Hepatocyte (in vitro differentiated cells): ENCODE results near the gene POLQ. TPM values are rescaled to one million over a fixed set of nuclear protein-coding genes. Genes with fewer than 3 reads are reported as not detected.
A peak's percentile ranks its signal among the peaks of the same experiment; 100 is the strongest.
"Not testable (repeated sequence)": the region's sequence is repeated elsewhere in the genome, so short reads cannot be mapped to it uniquely, and the experiment has no call there.

Source experiments
- DNase-seq: peaks from one replicate; pipeline ENCODE4 v3.0.0-alpha.2; 2016; ENCODE audit warnings: low spot score
- H2AFZ ChIP-seq: fragments of 200-600 bp; sonication (generic); 2 replicates; pipeline ENCODE4 v1.6.0; 2016; ENCODE audit warnings: antibody characterized with exemption, mild to moderate bottlenecking
- H3K27ac ChIP-seq: fragments of 200-600 bp; sonication (generic); 2 replicates; pipeline ENCODE4 v1.5.1; 2016; ENCODE audit warnings: mild to moderate bottlenecking
- H3K27me3 ChIP-seq: fragments of 200-600 bp; sonication (generic); 2 replicates; pipeline ENCODE4 v1.6.1; 2016
- H3K36me3 ChIP-seq: fragments of 200-600 bp; sonication (generic); replicated peaks from 2 replicates; pipeline ENCODE4 v1.5.1; 2016; ENCODE audit warnings: low read depth; ENCODE audit not compliant: insufficient read depth
- H3K4me1 ChIP-seq: fragments of 200-600 bp; sonication (generic); 2 replicates; pipeline ENCODE4 v1.5.1; 2016; ENCODE audit warnings: mild to moderate bottlenecking, moderate library complexity; ENCODE audit not compliant: insufficient read depth
- H3K4me2 ChIP-seq: fragments of 200-600 bp; sonication (generic); 2 replicates; pipeline ENCODE4 v1.6.0; 2016
- H3K4me3 ChIP-seq: fragments of 200-600 bp; sonication (generic); 2 replicates; pipeline ENCODE4 v1.5.1; 2016; ENCODE audit warnings: mild to moderate bottlenecking
- H3K79me2 ChIP-seq: fragments of 200-600 bp; sonication (generic); 2 replicates; pipeline ENCODE4 v1.6.0; 2017; ENCODE audit warnings: mild to moderate bottlenecking
- H3K9me2 ChIP-seq: fragments of 200-600 bp; sonication (generic); replicated peaks from 2 replicates; pipeline ENCODE4 v1.6.0; 2017; ENCODE audit warnings: mild to moderate bottlenecking; ENCODE audit not compliant: insufficient read depth
- H3K9me3 ChIP-seq: fragments of 200-600 bp; sonication (generic); 2 replicates; pipeline ENCODE4 v1.5.1; 2016; ENCODE audit warnings: low read depth, mild to moderate bottlenecking
- H4K20me1 ChIP-seq: fragments of 200-600 bp; sonication (generic); 2 replicates; pipeline ENCODE4 v1.6.0; 2016; ENCODE audit warnings: mild to moderate bottlenecking; ENCODE audit not compliant: insufficient read depth, poor library complexity, severe bottlenecking
- CTCF ChIP-seq: fragments of 200-600 bp; sonication (generic); IDR thresholded peaks from 2 replicates; pipeline ENCODE4 v1.5.1; 2016; ENCODE audit warnings: antibody characterized with exemption, mild to moderate bottlenecking; ENCODE audit not compliant: poor library complexity
- EZH2 ChIP-seq: fragments of 200-600 bp; sonication (generic); IDR thresholded peaks from 2 replicates; pipeline ENCODE4 v1.6.1; 2016; ENCODE audit warnings: antibody characterized with exemption, mild to moderate bottlenecking, borderline replicate concordance
- EZH2phosphoT487 ChIP-seq: fragments of 200-600 bp; sonication (generic); IDR thresholded peaks from one replicate; pipeline ENCODE4 v1.6.1; 2018; ENCODE audit warnings: antibody characterized with exemption, mild to moderate bottlenecking, low read depth, moderate library complexity; ENCODE audit not compliant: unreplicated experiment, severe bottlenecking
- WGBS: methylation state at CpG from one replicate; pipeline ENCODE4 v1.1.6; 2016; ENCODE audit warnings: low lambda C conversion rate; ENCODE audit errors: missing lambda C conversion rate; 5-methylcytosine and 5-hydroxymethylcytosine counted together
- polyA plus RNA-seq: library from polyadenylated mRNA; unstranded; fragments of >200 nt; fragmentation: Nextera tagmentation; extraction: Ambion mirVana; gene quantifications from 2 replicates; pipeline ENCODE4 v1.2.1, GENCODE V29; 2016
- total RNA-seq: library from RNA; depleted of rRNA; stranded (reverse); fragments of >200 nt; gene quantifications from 2 replicates; pipeline ENCODE4 v1.2.3, GENCODE V29; 2014

The POLQ gene
- 1.4 and 2.5 TPM in 2 replicates for total RNA-seq
- 0.68 and 1.3 TPM in 2 replicates for polyA plus RNA-seq

GRCh38 chr3:121545574-121546455, at the start of gene POLQ:
POLQ (minus strand) TSS chr3:121545988; CDS start chr3:121545877, 111 bp downstream.
- Histone ChIP-seq H3K27me3 (no peaks in the 10 kb centered on the region), H3K9me3 (no peaks in the 10 kb centered on the region), H3K9me2 (no peaks in the 10 kb centered on the region), H2AFZ (peak within 1 kb of the TSS; percentile 96), H3K27ac (peak within 1 kb of the TSS; percentile 41), H3K4me2 (peak within 1 kb of the TSS; percentile 85), H3K4me3 (peak within 1 kb of the TSS; percentile 60), H3K79me2 (peaks cover 4% of the 10 kb centered on the region), H3K36me3 (no peaks in the 10 kb centered on the region), H4K20me1 (no peaks in the 10 kb centered on the region), H3K4me1 (no peaks in the 10 kb centered on the region)
- peak; percentile 96 for DNase-seq
- TF ChIP-seq CTCF: no peak
- no peak for TF ChIP-seq EZH2
- WGBS: 1% methylated on average over 42 of the region's 42 CpGs

GRCh38 chr3:121594850-121595249, 49.1 kb upstream of the POLQ start:
- H3K9me3 ChIP-seq: no peaks in the 10 kb centered on the region
- no peaks in the 10 kb centered on the region for H3K79me2 ChIP-seq
- TF ChIP-seq CTCF (no peak), EZH2 (no peak), EZH2phosphoT487 (no peak)
- H3K4me3 ChIP-seq: no peak overlapping the region
- H3K9me2 ChIP-seq: no peaks in the 10 kb centered on the region
- 80% methylated on average over 2 of the region's 2 CpGs for WGBS
- H3K27me3 ChIP-seq: no peaks in the 10 kb centered on the region
- no peaks in the 10 kb centered on the region for H3K36me3 ChIP-seq
- H3K4me1 ChIP-seq: no peaks in the 10 kb centered on the region
- H3K27ac ChIP-seq: no peak overlapping the region
- H4K20me1 ChIP-seq: no peaks in the 10 kb centered on the region
- DNase-seq: no peak
- no peak overlapping the region for H2AFZ ChIP-seq
- H3K4me2 ChIP-seq: no peak overlapping the region

- not testable (repeated sequence) for H3K79me2 ChIP-seq, H4K20me1 ChIP-seq, H3K4me3 ChIP-seq, DNase-seq, H3K27ac ChIP-seq, H2AFZ ChIP-seq, H3K4me2 ChIP-seq, H3K36me3 ChIP-seq, H3K9me3 ChIP-seq, H3K9me2 ChIP-seq, H3K27me3 ChIP-seq, H3K4me1 ChIP-seq
- WGBS: 90% methylated on average over 4 of the region's 4 CpGs
Measured at GRCh38 chr3:121593806-121594205, 48.0 kb upstream of the POLQ start.

- H3K4me3 ChIP-seq: no peak within 1 kb of the TSS
- H3K27ac ChIP-seq: no peak within 1 kb of the TSS
- no peaks in the 10 kb centered on the region for H3K9me2 ChIP-seq
- 39% methylated on average over 11 of the region's 11 CpGs for WGBS
- no peaks in the 10 kb centered on the region for H3K36me3 ChIP-seq
- peak; percentile 52 for DNase-seq
- H3K9me3 ChIP-seq: no peaks in the 10 kb centered on the region
- H4K20me1 ChIP-seq: no peaks in the 10 kb centered on the region
- H2AFZ ChIP-seq: peak within 1 kb of the TSS; percentile 28
- H3K4me2 ChIP-seq: no peak within 1 kb of the TSS
- H3K27me3 ChIP-seq: no peaks in the 10 kb centered on the region
- no peaks in the 10 kb centered on the region for H3K4me1 ChIP-seq
- H3K79me2 ChIP-seq: no peaks in the 10 kb centered on the region
- TF ChIP-seq EZH2phosphoT487: no peak
Measured at GRCh38 chr3:121592856-121593702, 47.3 kb upstream of the POLQ start, which contains the start of gene FBXO40. FBXO40 (plus strand) TSS chr3:121593379; CDS start chr3:121620576, 27,197 bp downstream.
